HEK293T (cell line): ENCODE results near the gene KIF1A.

Source experiments
- CTCF ChIA-PET: fragments of 350-600 bp; formaldehyde crosslinking; extraction: SDS; loops from one replicate; lab custom pipeline; 2021; ENCODE audit warnings: antibody characterized with exemption, inconsistent platforms; lab: Yijun Ruan, JAX
- POLR2A ChIA-PET: fragments of 350-600 bp; formaldehyde crosslinking; extraction: SDS; loops from one replicate; lab custom pipeline; 2020; ENCODE audit warnings: antibody characterized with exemption, inconsistent platforms; lab: Yijun Ruan, JAX
- DNase-seq: peaks from one replicate; pipeline ENCODE4 v3.0.0; 2012; ENCODE audit warnings: mixed read lengths; ENCODE audit errors: extremely low spot score
- ARNT ChIP-seq: fragments of 450-650 bp; IDR thresholded peaks from 2 replicates; pipeline ENCODE4 v1.6.1; 2017; ENCODE audit warnings: mild to moderate bottlenecking
- BHLHE40 ChIP-seq: fragments of 450-650 bp; IDR thresholded peaks from 2 replicates; pipeline ENCODE4 v1.6.1; 2016; ENCODE audit warnings: mild to moderate bottlenecking, moderate library complexity, borderline replicate concordance
- CTBP1 ChIP-seq: fragments of 450-650 bp; IDR thresholded peaks from 2 replicates; pipeline ENCODE4 v1.6.1; 2016; ENCODE audit warnings: borderline replicate concordance
- ELF4 ChIP-seq: fragments of 450-650 bp; IDR thresholded peaks from 2 replicates; pipeline ENCODE4 v1.6.1; 2017; ENCODE audit warnings: antibody characterized with exemption
- FOXA1 ChIP-seq: fragments of 450-650 bp; IDR thresholded peaks from 2 replicates; pipeline ENCODE4 v1.6.1; 2016; ENCODE audit warnings: mild to moderate bottlenecking
- FOXK2 ChIP-seq: fragments of 450-650 bp; IDR thresholded peaks from 2 replicates; pipeline ENCODE4 v1.6.1; 2016; ENCODE audit warnings: mild to moderate bottlenecking
- FOXM1 ChIP-seq: fragments of 450-650 bp; IDR thresholded peaks from 2 replicates; pipeline ENCODE4 v1.6.1; 2017; ENCODE audit warnings: mild to moderate bottlenecking, borderline replicate concordance
- HDGF ChIP-seq: fragments of 450-650 bp; IDR thresholded peaks from 2 replicates; pipeline ENCODE4 v1.6.1; 2017; ENCODE audit warnings: antibody characterized with exemption, borderline replicate concordance
- L3MBTL2 ChIP-seq: fragments of 450-650 bp; conservative IDR thresholded peaks from 2 replicates; pipeline ENCODE4 v1.6.1; 2016; ENCODE audit warnings: mild to moderate bottlenecking
- LEF1 ChIP-seq: fragments of 450-650 bp; IDR thresholded peaks from 2 replicates; pipeline ENCODE4 v1.6.1; 2017; ENCODE audit warnings: mild to moderate bottlenecking, borderline replicate concordance
- NFRKB ChIP-seq: fragments of 450-650 bp; IDR thresholded peaks from 2 replicates; pipeline ENCODE4 v1.6.1; 2016; ENCODE audit warnings: mild to moderate bottlenecking, moderate library complexity
- PKNOX1 ChIP-seq: fragments of 450-650 bp; IDR thresholded peaks from 2 replicates; pipeline ENCODE4 v1.6.1; 2016
- SP1 ChIP-seq: fragments of 450-650 bp; IDR thresholded peaks from 2 replicates; pipeline ENCODE4 v1.6.1; 2017
- SUZ12 ChIP-seq: fragments of 450-650 bp; IDR thresholded peaks from 2 replicates; pipeline ENCODE4 v1.6.1; 2016; ENCODE audit warnings: mild to moderate bottlenecking
- TARDBP ChIP-seq: fragments of 450-650 bp; IDR thresholded peaks from 2 replicates; pipeline ENCODE4 v1.6.1; 2016
- ZNF384 ChIP-seq: fragments of 450-650 bp; IDR thresholded peaks from 2 replicates; pipeline ENCODE4 v1.6.1; 2016

The KIF1A gene

GRCh38 chr2:240749516-240749915 is 70.5 kb downstream of the KIF1A start:
- TF ChIP-seq LEF1 (no peak), ARNT (no peak), ELF4 (no peak)
- no peak for DNase-seq
- POLR2A ChIA-PET = no interaction called here
- CTCF ChIA-PET = no interaction called here

DNA sequence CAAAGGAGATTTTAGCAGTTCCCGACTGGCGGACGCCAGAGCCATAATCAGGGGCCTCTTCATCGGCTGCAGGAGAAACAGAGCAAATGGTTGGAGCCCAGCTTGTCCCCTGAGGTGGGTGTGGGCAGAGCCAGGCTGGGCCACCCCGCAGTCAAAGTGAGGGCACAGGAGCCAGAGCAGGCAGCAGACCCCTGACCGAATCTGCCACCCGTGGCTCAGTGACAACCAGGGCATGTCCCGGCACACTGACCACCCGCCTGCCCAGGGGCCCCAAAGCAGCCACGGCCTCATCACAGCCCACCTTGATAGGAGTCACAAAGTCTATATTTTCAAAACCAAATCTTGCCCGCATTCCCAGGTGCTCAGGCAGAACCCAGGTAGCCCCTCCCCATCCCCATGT is 72.8 kb downstream of the KIF1A start:
- TF ChIP-seq SUZ12 (no peak), NFRKB (no peak), L3MBTL2 (no peak), CTBP1 (no peak), ELF4 (no peak), FOXK2 (no peak), HDGF (no peak), FOXA1 (no peak), TARDBP (no peak), ARNT (no peak), BHLHE40 (no peak), SP1 (no peak), ZNF384 (no peak), FOXM1 (no peak)
- ChIA-PET POLR2A (no interaction called here), CTCF (no interaction called here)
- DNase-seq = no peak

GRCh38 chr2:240746671-240747070 is 73.3 kb downstream of the KIF1A start:
- CTCF ChIA-PET = no interaction called here
- POLR2A ChIA-PET = no interaction called here
- no peak for DNase-seq
- TF ChIP-seq ELF4 (no peak), CTBP1 (no peak), TARDBP (no peak), SUZ12 (no peak), BHLHE40 (no peak), L3MBTL2 (no peak), FOXA1 (no peak), LEF1 (no peak), SP1 (no peak), ZNF384 (no peak), HDGF (no peak), PKNOX1 (no peak), FOXK2 (no peak), ARNT (no peak), FOXM1 (no peak), NFRKB (no peak)

- ChIA-PET POLR2A (no interaction called here), CTCF (no interaction called here)
- TF ChIP-seq LEF1 = no peak
- TF ChIP-seq L3MBTL2 = no peak
- TF ChIP-seq TARDBP = no peak
- no peak for TF ChIP-seq SUZ12
- TF ChIP-seq SP1 = no peak
- no peak for TF ChIP-seq PKNOX1
- no peak for TF ChIP-seq BHLHE40
- TF ChIP-seq HDGF = no peak
- TF ChIP-seq FOXK2 = no peak
- no peak for TF ChIP-seq ARNT
- no peak for TF ChIP-seq NFRKB
- TF ChIP-seq CTBP1 = no peak
- no peak for DNase-seq
Measured at GRCh38 chr2:240745962-240746361, 74.1 kb downstream of the KIF1A start.

DNA sequence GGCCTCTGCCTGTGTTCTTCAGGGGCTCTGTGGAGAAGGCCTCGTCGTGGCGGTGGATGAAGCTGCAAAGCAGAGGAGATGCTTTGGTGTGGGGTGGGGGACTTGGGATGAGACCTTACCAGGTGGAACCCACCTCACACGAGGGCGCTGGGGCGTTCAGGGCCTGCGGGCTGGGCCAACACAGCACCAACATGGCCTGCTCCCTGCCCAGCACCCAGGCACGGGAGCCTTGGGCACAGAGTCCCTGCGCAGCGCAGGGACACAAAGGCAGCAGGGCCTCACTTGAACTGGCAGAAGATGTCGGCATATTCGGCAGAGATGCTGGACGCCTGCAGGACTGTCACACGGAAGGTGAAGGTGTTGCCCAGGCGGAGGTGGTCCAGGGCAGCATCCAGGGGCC is 74.6 kb downstream of the KIF1A start:
- POLR2A ChIA-PET = no interaction called here
- CTCF ChIA-PET = no interaction called here
- no peak for TF ChIP-seq ELF4
- no peak for DNase-seq

GRCh38 chr2:240742602-240743095 is 77.4 kb downstream of the KIF1A start:
- ChIA-PET CTCF (interaction anchor here (0.7 kb wide), 1 partner anchor 235 kb away, joined by 3 read pairs; no protein-coding TSS in a partner anchor), POLR2A (no interaction called here)
- TF ChIP-seq ZNF384 = no peak
- no peak for TF ChIP-seq LEF1
- no peak for TF ChIP-seq TARDBP
- no peak for TF ChIP-seq HDGF
- no peak for TF ChIP-seq FOXK2
- TF ChIP-seq ELF4 = no peak
- no peak for TF ChIP-seq L3MBTL2
- no peak for TF ChIP-seq ARNT
- TF ChIP-seq NFRKB = no peak
- no peak for TF ChIP-seq PKNOX1
- no peak for TF ChIP-seq BHLHE40
- no peak for TF ChIP-seq SP1
- TF ChIP-seq CTBP1 = no peak
- DNase-seq = no peak

- CTCF ChIA-PET = no interaction called here
- TF ChIP-seq ELF4 = no peak
- no peak for TF ChIP-seq ZNF384
- no peak for TF ChIP-seq HDGF
- TF ChIP-seq CTBP1 = no peak
- no peak for TF ChIP-seq BHLHE40
- TF ChIP-seq FOXK2 = no peak
- POLR2A ChIA-PET = no interaction called here
- DNase-seq = no peak
Measured at GRCh38 chr2:240741091-240741490, 78.9 kb downstream of the KIF1A start.
